GM12878 (cell line): ENCODE results near the gene SNRPA. TPM values are rescaled to one million over a fixed set of nuclear protein-coding genes. Genes with fewer than 3 reads are reported as not detected.

Experiments used
- ASH2L ChIP-seq: fragments of 300-600, 200-600 bp; sonication (generic); IDR thresholded peaks from 2 replicates; pipeline ENCODE4 v1.6.1; 2017; ENCODE audit warnings: low read depth, mild to moderate bottlenecking, borderline replicate concordance
- BHLHE40 ChIP-seq, 2 experiments: fragments of 450-650 bp in 1 of 2; IDR thresholded peaks; 2 replicates each; pipeline ENCODE4 v1.6.1; 2011 to 2017; ENCODE audit warnings: low read depth in 2 of 2, borderline replicate concordance in 1 of 2, improper control_type of control experiment in 1 of 2, low read length in 1 of 2, mild to moderate bottlenecking in 1 of 2
- CHD2 ChIP-seq: IDR thresholded peaks from 2 replicates; pipeline ENCODE4 v1.6.1; 2011; ENCODE audit warnings: low read depth, low read length, improper control_type of control experiment, borderline replicate concordance
- DPF2 ChIP-seq: fragments of 450-650 bp; IDR thresholded peaks from 2 replicates; pipeline ENCODE4 v1.6.1; 2017; ENCODE audit warnings: mild to moderate bottlenecking
- E2F4 ChIP-seq: IDR thresholded peaks from 2 replicates; pipeline ENCODE4 v1.6.1; 2012; ENCODE audit warnings: low read depth, low read length, improper control_type of control experiment
- EED ChIP-seq: sonication (generic); IDR thresholded peaks from 2 replicates; pipeline ENCODE4 v1.6.1; 2016; ENCODE audit warnings: antibody characterized with exemption, low read depth
- ELK1 ChIP-seq: IDR thresholded peaks from 2 replicates; pipeline ENCODE4 v1.6.1; 2012; ENCODE audit warnings: low read depth, low read length, improper control_type of control experiment
- GATAD2B ChIP-seq: fragments of 450-650 bp; conservative IDR thresholded peaks from 2 replicates; pipeline ENCODE4 v1.6.1; 2017; ENCODE audit warnings: low read depth, mild to moderate bottlenecking, moderate library complexity
- HDAC6 ChIP-seq: fragments of 200-600 bp; sonication (generic); IDR thresholded peaks from one replicate; pipeline ENCODE4 v1.8.0; 2017; ENCODE audit warnings: antibody characterized with exemption; ENCODE audit not compliant: unreplicated experiment
- HDGF ChIP-seq: fragments of 450-650 bp; IDR thresholded peaks from 2 replicates; pipeline ENCODE4 v1.6.1; 2016; ENCODE audit warnings: antibody characterized with exemption
- LARP7 ChIP-seq: fragments of 450-650 bp; IDR thresholded peaks from 2 replicates; pipeline ENCODE4 v1.6.1; 2017; ENCODE audit warnings: mild to moderate bottlenecking
- MAX ChIP-seq: IDR thresholded peaks from 2 replicates; pipeline ENCODE4 v1.6.1; 2012; ENCODE audit warnings: low read depth, low read length, improper control_type of control experiment
- NFYB ChIP-seq: IDR thresholded peaks from 2 replicates; pipeline ENCODE4 v1.6.1; 2011; ENCODE audit warnings: low read depth, mild to moderate bottlenecking, low read length, improper control_type of control experiment, moderate library complexity; ENCODE audit not compliant: insufficient read depth
- NR2F1 ChIP-seq: fragments of 450-650 bp; conservative IDR thresholded peaks from 2 replicates; pipeline ENCODE4 v1.6.1; 2017; ENCODE audit warnings: mild to moderate bottlenecking
- RAD21 ChIP-seq: IDR thresholded peaks from 2 replicates; pipeline ENCODE4 v1.6.1; 2011; ENCODE audit warnings: mild to moderate bottlenecking, low read depth, low read length, moderate library complexity; ENCODE audit not compliant: insufficient read depth
- SREBF1 ChIP-seq: IDR thresholded peaks from 2 replicates; pipeline ENCODE4 v1.6.1; 2012; ENCODE audit warnings: mild to moderate bottlenecking, low read length
- TBL1XR1 ChIP-seq: IDR thresholded peaks from 2 replicates; pipeline ENCODE4 v1.6.1; 2012; ENCODE audit warnings: low read depth, low read length, improper control_type of control experiment
- TCF12 ChIP-seq: IDR thresholded peaks from 2 replicates; pipeline ENCODE4 v1.6.1; 2011; ENCODE audit warnings: low read depth, mild to moderate bottlenecking, low read length
- USF2 ChIP-seq: IDR thresholded peaks from 2 replicates; pipeline ENCODE4 v1.6.1; 2011; ENCODE audit warnings: low read depth, low read length, improper control_type of control experiment, borderline replicate concordance
- WRNIP1 ChIP-seq: IDR thresholded peaks from 2 replicates; pipeline ENCODE4 v1.6.1; 2011; ENCODE audit warnings: low read depth, low read length, improper control_type of control experiment, borderline replicate concordance
- ZNF207 ChIP-seq: fragments of 450-650 bp; IDR thresholded peaks from 2 replicates; pipeline ENCODE4 v1.6.1; 2014; ENCODE audit warnings: antibody characterized with exemption, mild to moderate bottlenecking, borderline replicate concordance
- ZNF217 ChIP-seq: fragments of 450-650 bp; IDR thresholded peaks from 2 replicates; pipeline ENCODE4 v1.6.1; 2017; ENCODE audit warnings: antibody characterized with exemption, mild to moderate bottlenecking
- ZNF687 ChIP-seq: fragments of 450-650 bp; IDR thresholded peaks from 2 replicates; pipeline ENCODE4 v1.6.1; 2017; ENCODE audit warnings: mild to moderate bottlenecking, moderate library complexity
- polyA plus RNA-seq, 11 experiments: library from polyadenylated mRNA; depleted of rRNA in 4 of 11; unstranded in 6 of 11; stranded (reverse) in 5 of 11; fragments of >200 nt; fragmentation: Nextera tagmentation in 4 of 11; fragmentation: Illumina TruSeq in 1 of 11; extraction: Ambion mirVana in 4 of 11; extraction: Trizol in 1 of 11; gene quantifications; 1 replicate in 1 of 11; 2 replicates in 10 of 11; pipeline versions ENCODE4 v1.2.1 to v1.2.3, GENCODE V29; 2011 to 2016; ENCODE audit warnings: inconsistent platforms in 2 of 11, missing spikeins in 2 of 11, low read depth in 1 of 11
- total RNA-seq, 4 experiments: library from RNA; depleted of rRNA in 3 of 4; stranded (reverse); fragments of >200 nt in 3 of 4; fragmentation: Illumina TruSeq in 1 of 4; extraction: Trizol in 1 of 4; gene quantifications; 2 replicates each; pipeline versions ENCODE4 v1.2.1 to v1.2.3, GENCODE V29; 2013 to 2021

The SNRPA gene
- total and polyA plus RNA-seq, 10 of the 15 experiments (the other 5 are each of a cell fraction or from before 2014, with no cell fraction given) = 14.8 to 299 (median 202) TPM

GRCh38 chr19:40750058-40750873 is 737 bp upstream of the SNRPA start, which contains the start of gene ACTMAP (continued):
- TF ChIP-seq ZNF687 (peak; percentile 96), RAD21 (no peak), ZNF217 (no peak; the same call in 1 of the 2 replicates), NR2F1 (peak; percentile 100), MAX (peak; percentile 47; the same call in 1 of the 2 replicates), HDGF (peak; percentile 64; the same call in 1 of the 2 replicates), EED (peak; percentile 73), ASH2L (no peak), LARP7 (0 out of 2 replicates have a peak, but pooled peaks have one; percentile 38), SREBF1 (peak; percentile 70), ELK1 (no peak; the same call in 1 of the 2 replicates), WRNIP1 (no peak), BHLHE40 (IDR thresholded peaks at IDR 0.05; ENCODE audit: borderline replicate concordance in 1 of 2, low read depth in 2 of 2, low read length in 1 of 2) (peak; percentile 85 to 98), TCF12 (0 out of 2 replicates have a peak, but pooled peaks have one; percentile 40), USF2 (peak; percentile 97), TBL1XR1 (no peak), NFYB (peak; percentile 88), CHD2 (peak; percentile 39), GATAD2B (peak; percentile 76; the same call in 1 of the 2 replicates), DPF2 (no peak; the same call in 1 of the 2 replicates), E2F4 (peak; percentile 92), ZNF207 (peak; percentile 73; the same call in 1 of the 2 replicates), HDAC6 (no peak)
